ENCODE results near the gene FNBP1.

The FNBP1 gene

DNA sequence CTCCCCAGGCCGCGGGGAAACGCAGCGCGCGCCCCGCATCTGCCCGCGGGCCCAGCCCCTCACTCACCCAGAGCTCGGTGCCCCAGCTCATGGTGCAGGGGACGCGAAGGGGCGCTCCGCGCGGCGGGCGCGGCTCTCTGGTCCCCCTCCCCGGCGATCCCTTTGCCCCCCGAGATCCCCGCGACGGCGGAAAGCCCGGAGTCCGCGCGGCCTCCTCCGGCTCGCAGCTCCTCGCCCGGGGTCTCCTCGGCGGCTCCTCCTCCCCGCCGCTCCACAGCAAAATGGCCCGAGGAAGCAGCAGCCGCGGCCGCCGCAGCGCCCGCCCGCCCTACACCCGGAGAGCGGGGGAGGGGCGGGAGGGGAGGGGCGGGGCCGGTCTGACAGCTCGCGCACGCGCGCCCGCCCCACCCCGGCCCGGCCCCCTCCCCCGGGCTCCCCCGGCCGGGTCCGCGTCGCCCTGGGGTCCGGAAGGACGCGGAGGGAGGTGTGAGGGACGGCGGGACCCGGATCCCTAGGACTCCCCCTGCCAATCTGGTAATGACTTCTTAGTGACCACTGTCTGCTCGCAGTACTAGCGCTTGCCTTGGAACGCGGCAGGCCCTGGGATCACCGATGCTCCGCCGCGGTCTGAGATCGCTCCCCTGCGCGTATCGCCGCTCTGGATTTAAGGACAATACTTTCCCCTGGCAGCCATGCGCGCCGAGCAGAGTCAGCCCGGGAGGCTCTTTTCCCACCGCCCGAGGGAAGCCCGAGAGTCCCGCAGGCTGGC, at the start of gene FNBP1:
TSS of gene FNBP1 (minus strand) at position 305 of the 769 bp plus-strand sequence. CDS start at position 91, 214 bp downstream.
- H3K4me3 ChIP-seq (replicated peaks; ENCODE audit: low read depth, low read length): peak within 1 kb of the TSS; percentile 85
- TF ChIP-seq, protein P1, sequence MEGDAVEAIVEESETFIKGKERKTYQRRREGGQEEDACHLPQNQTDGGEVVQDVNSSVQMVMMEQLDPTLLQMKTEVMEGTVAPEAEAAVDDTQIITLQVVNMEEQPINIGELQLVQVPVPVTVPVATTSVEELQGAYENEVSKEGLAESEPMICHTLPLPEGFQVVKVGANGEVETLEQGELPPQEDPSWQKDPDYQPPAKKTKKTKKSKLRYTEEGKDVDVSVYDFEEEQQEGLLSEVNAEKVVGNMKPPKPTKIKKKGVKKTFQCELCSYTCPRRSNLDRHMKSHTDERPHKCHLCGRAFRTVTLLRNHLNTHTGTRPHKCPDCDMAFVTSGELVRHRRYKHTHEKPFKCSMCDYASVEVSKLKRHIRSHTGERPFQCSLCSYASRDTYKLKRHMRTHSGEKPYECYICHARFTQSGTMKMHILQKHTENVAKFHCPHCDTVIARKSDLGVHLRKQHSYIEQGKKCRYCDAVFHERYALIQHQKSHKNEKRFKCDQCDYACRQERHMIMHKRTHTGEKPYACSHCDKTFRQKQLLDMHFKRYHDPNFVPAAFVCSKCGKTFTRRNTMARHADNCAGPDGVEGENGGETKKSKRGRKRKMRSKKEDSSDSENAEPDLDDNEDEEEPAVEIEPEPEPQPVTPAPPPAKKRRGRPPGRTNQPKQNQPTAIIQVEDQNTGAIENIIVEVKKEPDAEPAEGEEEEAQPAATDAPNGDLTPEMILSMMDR (IDR thresholded peaks at IDR 0.05; ENCODE audit: low read depth, low read length, missing control alignments): no peak
- DNase-seq (ENCODE audit: extremely low read depth, low read depth): no peak

GRCh38 chr9:130090915-130091314, 47.9 kb upstream of the FNBP1 start:
- H3K4me3 ChIP-seq (replicated peaks; ENCODE audit: low read depth, low read length): no peak overlapping the region
- TF ChIP-seq, protein P1 (IDR thresholded peaks at IDR 0.05; ENCODE audit: low read depth, low read length, missing control alignments): no peak
- DNase-seq (ENCODE audit: extremely low read depth, low read depth): no peak

GRCh38 chr9:130089141-130089540, 46.2 kb upstream of the FNBP1 start:
- TF ChIP-seq, protein P1 (IDR thresholded peaks at IDR 0.05; ENCODE audit: low read depth, low read length, missing control alignments): no peak
- no peak for DNase-seq (ENCODE audit: extremely low read depth, low read depth)
- no peak overlapping the region for H3K4me3 ChIP-seq (replicated peaks; ENCODE audit: low read depth, low read length)

DNA sequence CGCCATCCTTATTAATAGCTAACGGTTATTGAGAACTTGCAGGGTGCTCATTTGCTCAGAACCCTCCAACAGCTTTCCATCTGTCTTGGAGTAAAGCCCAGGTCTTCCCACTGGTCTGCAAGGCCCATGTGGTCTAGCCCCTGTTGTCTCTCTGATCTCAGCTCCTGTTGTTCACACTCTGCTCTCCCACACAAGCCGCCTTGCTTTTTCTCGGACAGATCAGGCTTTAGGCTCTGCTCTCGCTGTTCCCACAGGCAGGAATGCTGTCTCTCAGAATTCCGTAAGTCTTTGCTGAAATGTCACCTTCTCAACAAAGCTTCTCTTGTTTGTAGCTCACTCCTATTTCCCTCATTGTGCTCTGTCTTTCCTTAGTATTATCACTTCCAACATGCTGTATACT, 45.1 kb upstream of the FNBP1 start:
- no peak for DNase-seq (ENCODE audit: extremely low read depth, low read depth)

DNA sequence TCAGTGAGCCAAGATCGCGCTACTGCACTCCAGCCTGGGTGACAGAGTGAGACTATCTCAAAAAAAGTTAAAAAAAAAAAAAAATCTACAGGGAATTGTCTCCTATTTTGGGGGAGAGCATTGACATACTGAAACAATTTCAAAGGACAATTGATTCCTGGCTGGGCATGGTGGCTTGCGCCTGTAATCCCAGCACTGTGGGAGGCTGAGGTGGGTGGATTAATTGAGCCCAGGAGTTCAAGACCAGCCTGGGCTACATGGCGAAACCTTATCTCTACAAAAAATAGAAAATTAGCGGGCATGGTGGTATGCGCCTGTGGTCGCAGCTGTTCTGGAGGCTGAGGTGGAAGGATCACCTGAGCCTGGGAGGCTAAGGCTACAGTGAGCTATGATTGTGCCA, 41.3 kb upstream of the FNBP1 start:
- DNase-seq (ENCODE audit: extremely low read depth, low read depth): no peak
- TF ChIP-seq, protein P1 (IDR thresholded peaks at IDR 0.05; ENCODE audit: low read depth, low read length, missing control alignments): no peak
- no peak overlapping the region for H3K4me3 ChIP-seq (replicated peaks; ENCODE audit: low read depth, low read length)

More for the DNA sequence above, 45.1 kb upstream of the FNBP1 start:
- TF ChIP-seq, protein P1 (IDR thresholded peaks at IDR 0.05; ENCODE audit: low read depth, low read length, missing control alignments): no peak
- H3K4me3 ChIP-seq (replicated peaks; ENCODE audit: low read depth, low read length): no peak overlapping the region

GRCh38 chr9:130078547-130078946, 35.6 kb upstream of the FNBP1 start:
- TF ChIP-seq, protein P1 (IDR thresholded peaks at IDR 0.05; ENCODE audit: low read depth, low read length, missing control alignments): no peak
- no peak overlapping the region for H3K4me3 ChIP-seq (replicated peaks; ENCODE audit: low read depth, low read length)
- no peak for DNase-seq (ENCODE audit: extremely low read depth, low read depth)
